Tongue (tissue), 2 donors: Measurements from ENCODE around the gene POP5. TPM values are rescaled to one million over a fixed set of nuclear protein-coding genes. Genes with fewer than 3 reads are reported as not detected.
"Not testable (repeated sequence)": the region's sequence is repeated elsewhere in the genome, so short reads cannot be mapped to it uniquely, and the experiment has no call there.

Experiments
- DNase-seq: peaks from one replicate; pipeline ENCODE4 v3.0.0-alpha.2; 2015
- total RNA-seq: library from RNA; depleted of rRNA; stranded (reverse); fragments of >200 nt; gene quantifications from one replicate; pipeline ENCODE4 v1.2.3, GENCODE V29; 2014

Gene POP5
- total RNA-seq, 1 donor from 2014 or later = 23.2 TPM

GRCh38 chr12:120536064-120536791 is 45.0 kb downstream of the POP5 start:
- DNase-seq = no peak

DNA sequence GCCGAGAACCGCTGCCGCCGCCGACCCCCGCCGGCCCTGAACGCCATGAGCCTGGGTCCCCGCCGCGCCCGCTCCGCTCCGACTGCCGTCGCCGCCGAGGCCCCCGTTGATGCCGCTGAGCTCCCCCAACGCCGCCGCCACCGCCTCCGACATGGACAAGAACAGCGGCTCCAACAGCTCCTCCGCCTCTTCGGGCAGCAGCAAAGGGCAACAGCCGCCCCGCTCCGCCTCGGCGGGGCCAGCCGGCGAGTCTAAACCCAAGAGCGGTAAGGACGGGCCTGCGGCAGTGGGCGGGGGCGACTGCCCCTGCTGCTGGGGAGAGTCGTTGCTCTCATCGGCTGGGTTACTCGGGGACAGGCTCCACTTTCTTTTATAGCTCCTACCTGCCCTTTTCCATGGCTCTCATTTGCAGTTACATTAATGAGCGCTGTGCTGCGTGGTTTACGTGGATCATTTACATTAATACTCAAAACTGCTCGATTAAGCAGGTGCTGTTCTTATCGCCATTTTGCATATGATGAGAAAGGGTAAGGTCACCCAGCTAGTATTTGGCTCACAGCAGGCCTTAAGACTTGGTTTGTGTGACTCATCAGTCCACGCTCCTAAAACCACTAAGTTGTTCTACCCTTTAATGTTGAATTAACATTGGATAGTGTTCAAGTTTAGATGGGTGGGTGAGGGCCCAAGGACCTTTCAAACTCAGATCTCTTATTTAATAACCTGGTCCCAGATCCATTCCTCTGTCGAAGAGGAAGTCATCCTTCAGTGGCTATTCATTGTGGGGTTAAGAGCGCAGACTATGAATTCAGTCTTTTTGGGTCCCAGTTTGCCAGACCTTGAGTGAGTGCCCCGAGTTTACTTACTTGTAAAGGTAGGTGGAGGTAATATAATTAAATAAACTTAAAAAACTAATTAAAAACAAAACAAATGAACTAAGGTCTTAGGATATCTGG is 46.2 kb downstream of the POP5 start:
- peak; percentile 71 for DNase-seq

DNA sequence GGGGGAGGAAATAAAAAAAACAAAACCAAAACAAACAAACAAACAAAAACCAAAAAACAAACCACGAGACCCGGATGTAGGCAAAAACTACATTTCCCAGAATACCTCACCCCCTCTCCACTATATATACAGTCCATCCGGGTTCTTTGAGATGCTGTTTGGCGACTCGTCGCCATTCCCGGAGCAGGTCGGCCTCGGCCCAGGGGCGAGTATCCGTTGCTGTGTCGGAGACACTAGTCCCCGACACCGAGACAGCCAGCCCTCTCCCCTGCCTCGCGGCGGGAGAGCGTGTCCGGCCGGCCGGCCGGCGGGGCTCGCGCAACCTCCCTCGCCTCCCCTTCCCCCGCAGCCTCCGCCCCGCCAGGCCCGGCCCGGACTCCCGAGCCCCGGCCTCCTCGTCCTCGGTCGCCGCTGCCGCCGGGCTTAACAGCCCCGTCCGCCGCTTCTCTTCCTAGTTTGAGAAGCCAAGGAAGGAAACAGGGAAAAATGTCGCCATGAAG is 46.9 kb downstream of the POP5 start, which contains the start of gene RNF10:
RNF10 (plus strand) TSS at position 154 of the 500 bp plus-strand sequence. CDS start 456 bp downstream, outside the sequence.
- peak; percentile 95 for DNase-seq

- no peak for DNase-seq
Observed at GRCh38 chr12:120532701-120533238, 48.4 kb downstream of the POP5 start.

- DNase-seq = not testable (repeated sequence)
Observed at GRCh38 chr12:120530418-120530761, 50.8 kb downstream of the POP5 start.

DNA sequence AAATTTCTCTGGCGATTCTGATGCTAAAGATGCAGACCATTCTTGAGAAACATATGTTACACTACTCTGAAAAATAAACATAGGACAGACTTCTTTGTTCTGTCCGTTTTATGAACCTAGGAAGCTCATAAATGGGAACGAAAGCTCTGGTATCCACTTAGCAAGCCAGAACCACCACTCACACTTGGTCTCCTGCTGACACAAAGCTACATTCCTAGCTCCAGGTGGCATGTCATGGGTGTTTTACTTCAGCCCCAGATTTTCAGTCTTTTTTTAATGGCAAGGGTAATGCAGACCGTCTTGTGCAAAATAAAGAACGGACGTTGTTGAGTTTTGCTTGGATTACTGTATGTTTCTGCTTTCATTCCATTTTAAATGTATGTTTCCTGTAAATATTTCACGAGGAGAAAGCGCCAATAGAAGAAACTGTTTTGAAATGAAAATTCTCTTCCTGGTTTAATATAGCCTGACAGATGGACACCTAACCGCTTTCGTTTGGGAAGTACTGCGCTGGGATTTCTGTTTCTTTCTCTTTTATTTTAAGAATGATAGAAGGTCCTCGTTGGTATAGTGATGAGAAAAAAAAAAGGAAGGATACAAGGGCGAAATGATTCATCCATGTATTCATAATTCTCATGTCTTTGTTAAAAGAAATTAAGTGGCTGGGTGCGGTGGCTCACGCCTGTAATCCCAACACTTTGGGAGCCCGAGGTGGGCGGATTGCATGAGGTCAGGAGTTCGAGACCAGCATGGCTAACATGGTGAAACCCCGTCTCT is 51.4 kb downstream of the POP5 start:
- DNase-seq = peak; percentile 62

- peak; percentile 97 for DNase-seq
Observed at GRCh38 chr12:120528861-120529525, 52.2 kb downstream of the POP5 start, which contains the start of gene COQ5. Gene COQ5, minus strand, starts transcription at chr12:120529158. Its CDS starts 17 bp downstream, at chr12:120529141.

Other genes starting within 250 kb of the POP5 start
- gene MSI1, start 212.2 kb downstream of the POP5 start, total RNA-seq = 0.31 TPM
- 183 TPM for gene COX6A1, start 143.3 kb downstream of the POP5 start, total RNA-seq
- gene TRIAP1, start 135.0 kb downstream of the POP5 start, total RNA-seq = 12.0 TPM
- 18.5 TPM for gene GATC, start 135.0 kb downstream of the POP5 start, total RNA-seq
- gene SRSF9, start 111.7 kb downstream of the POP5 start, total RNA-seq = 92.3 TPM
- 158 TPM for gene DYNLL1, start 85.3 kb downstream of the POP5 start, total RNA-seq
- gene COQ5, start 52.2 kb downstream of the POP5 start, total RNA-seq = 45.9 TPM
- 172 TPM for gene RNF10, start 47.0 kb downstream of the POP5 start, total RNA-seq
- 0.51 TPM for gene CABP1, start 59.2 kb upstream of the POP5 start, total RNA-seq
- gene MLEC, start 105.7 kb upstream of the POP5 start, total RNA-seq = 67.1 TPM
- gene UNC119B, start 129.1 kb upstream of the POP5 start, total RNA-seq = 15.1 TPM
- gene ACADS, start 144.4 kb upstream of the POP5 start, total RNA-seq = 33.0 TPM